Natural killer cell (primary cell): Measurements from ENCODE around the gene ST3GAL2. TPM values are rescaled to one million over a fixed set of nuclear protein-coding genes. Genes with fewer than 3 reads are reported as not detected.
A peak's percentile ranks its signal among the peaks of the same experiment; 100 is the strongest.
"Not testable (repeated sequence)": the region's sequence is repeated elsewhere in the genome, so short reads cannot be mapped to it uniquely, and the experiment has no call there.

Source experiments
- ATAC-seq, 3 donors: fragments of 150-1000 bp in 2 of 3; fragments of 200-7000 bp in 1 of 3; cut with Tn5 transposase; 1 replicate in 1 of 3; 2 replicates in 2 of 3; pipeline ENCODE4 v1.10.0; 2021; ENCODE audit warnings: mild to moderate bottlenecking in 2 of 3, moderate library complexity in 2 of 3
- DNase-seq, 2 donors: peaks; one replicate each; pipeline versions ENCODE4 v3.0.0 to v3.0.0-alpha.2; 2013 to 2021; ENCODE audit warnings: mixed read lengths in 1 of 2
- H3K27ac ChIP-seq: one replicate; pipeline ENCODE4 v1.5.1; 2013; ENCODE audit warnings: mild to moderate bottlenecking, low read length
- H3K27me3 ChIP-seq: one replicate; pipeline ENCODE4 v1.6.1; 2013; ENCODE audit warnings: low read length; ENCODE audit not compliant: control insufficient read depth, insufficient read depth
- H3K36me3 ChIP-seq: one replicate; pipeline ENCODE4 v1.6.1; 2013; ENCODE audit warnings: low read length; ENCODE audit not compliant: control insufficient read depth, insufficient read depth
- H3K4me1 ChIP-seq: one replicate; pipeline ENCODE4 v1.6.1; 2013; ENCODE audit warnings: low read length; ENCODE audit not compliant: control insufficient read depth, insufficient read depth
- H3K4me3 ChIP-seq: one replicate; pipeline ENCODE4 v1.5.1; 2013; ENCODE audit warnings: low read length
- H3K9me3 ChIP-seq: one replicate; pipeline ENCODE4 v1.6.1; 2013; ENCODE audit warnings: low read length; ENCODE audit not compliant: control insufficient read depth, insufficient read depth
- H3K27ac Mint-ChIP-seq, 2 donors: one replicate each; pipeline ENCODE4 v1.8.0; 2022; ENCODE audit warnings: mild to moderate bottlenecking in 2 of 2, mixed read lengths in 2 of 2, moderate library complexity in 1 of 2
- H3K27me3 Mint-ChIP-seq, 2 donors: one replicate each; pipeline ENCODE4 v1.8.0; 2022; ENCODE audit warnings: low read depth in 2 of 2, mixed read lengths in 2 of 2
- H3K36me3 Mint-ChIP-seq: one replicate; pipeline ENCODE4 v1.8.0; 2022; ENCODE audit warnings: mixed read lengths
- H3K4me1 Mint-ChIP-seq, 2 donors: one replicate each; pipeline ENCODE4 v1.8.0; 2022; ENCODE audit warnings: mixed read lengths in 2 of 2
- H3K4me3 Mint-ChIP-seq: one replicate; pipeline ENCODE4 v1.8.0; 2022; ENCODE audit warnings: mild to moderate bottlenecking, moderate library complexity, mixed read lengths
- H3K9me3 Mint-ChIP-seq, 2 donors: one replicate each; pipeline ENCODE4 v1.8.0; 2022; ENCODE audit warnings: mixed read lengths in 2 of 2
- CTCF ChIP-seq: fragments of 200-600 bp; IDR thresholded peaks from one replicate; pipeline ENCODE4 v1.8.0; 2022; ENCODE audit warnings: antibody characterized with exemption
- WGBS: methylation state at CpG from one replicate; pipeline ENCODE4 v1.1.7; 2013; ENCODE audit warnings: missing lambda C conversion rate; ENCODE audit not compliant: insufficient coverage; 5-methylcytosine and 5-hydroxymethylcytosine counted together
- intact Hi-C: fragments of 100-400 bp; cut with micrococcal nuclease; formaldehyde crosslinking; loops from one replicate; pipeline ENCODE4 v1.14.2; 2022
- total RNA-seq, 4 donors: library from RNA; stranded (reverse); fragments of 120-200 nt in 1 of 4; gene quantifications; one replicate each; pipeline versions ENCODE4 v1.2.3 to v1.2.4, GENCODE V29; 2013 to 2022

The ST3GAL2 gene
- total RNA-seq, 3 donors from 2014 or later (not counting 1 experiment from before 2014, with no cell fraction given), result 25.9 to 39.1 (median 36.9) TPM

- peak; percentile 43 for TF ChIP-seq CTCF
- H3K36me3 Mint-ChIP-seq, H3K27me3 ChIP-seq, H3K4me1 Mint-ChIP-seq, H3K27me3 Mint-ChIP-seq, H3K4me3 Mint-ChIP-seq, H3K9me3 Mint-ChIP-seq, H3K4me3 ChIP-seq, H3K27ac ChIP-seq, H3K9me3 ChIP-seq, H3K4me1 ChIP-seq: not testable (repeated sequence)
- ATAC-seq (peak in 2 of 3 donors; percentile 69 to 88), DNase-seq (peak; percentile 23 to 64)
- intact Hi-C loops, result loop anchor here (5.0 kb wide), 1 partner anchor 282 kb away; no protein-coding TSS in a partner anchor
- WGBS, result 58% methylated on average over 10 of the region's 10 CpGs
- H3K27ac Mint-ChIP-seq, result peak overlapping the region in 1 of 2 donors; percentile 42
- peaks cover 52% of the 10 kb centered on the region for H3K36me3 ChIP-seq
These were observed 68.8 kb downstream of the ST3GAL2 start for GRCh38 chr16:70370145-70370544.

DNA sequence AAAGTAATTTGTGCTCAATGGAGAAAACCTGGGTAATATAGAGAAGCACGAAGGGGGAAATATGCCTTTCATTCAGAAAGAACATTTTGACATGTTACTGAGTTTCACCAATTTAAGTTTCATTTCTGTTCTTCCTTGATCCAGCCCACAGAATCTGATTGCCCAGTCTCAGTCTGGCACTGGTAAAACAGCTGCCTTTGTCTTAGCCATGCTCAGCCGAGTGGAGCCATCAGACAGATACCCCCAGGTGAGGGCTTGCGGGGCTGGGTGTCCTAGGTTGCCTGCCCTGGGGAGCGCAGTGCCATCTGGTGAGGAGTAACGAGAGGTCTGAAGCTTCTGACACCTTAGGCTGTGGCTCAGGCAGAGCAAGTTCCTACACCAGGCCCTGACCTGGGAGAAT is 74.5 kb downstream of the ST3GAL2 start:
- TF ChIP-seq CTCF, result no peak
- peaks cover 74% of the 10 kb centered on the region for H3K36me3 ChIP-seq
- H3K27ac ChIP-seq, result no peak overlapping the region
- no peaks in the 10 kb centered on the region for H3K9me3 ChIP-seq
- DNase-seq, result no peak
- Mint-ChIP-seq H3K9me3 (no peaks in the 10 kb centered on the region), H3K27me3 (no peaks in the 10 kb centered on the region), H3K36me3 (no peaks in the 10 kb centered on the region), H3K27ac (no peak overlapping the region), H3K4me1 (no peaks in the 10 kb centered on the region), H3K4me3 (no peak overlapping the region)
- H3K4me3 ChIP-seq, result no peak overlapping the region
- whole genome bisulfite sequencing, result 88% methylated on average over 5 of the region's 5 CpGs
- intact Hi-C loops, result no loop called here
- no peaks in the 10 kb centered on the region for H3K27me3 ChIP-seq
- no peaks in the 10 kb centered on the region for H3K4me1 ChIP-seq
- no peak for ATAC-seq

- TF ChIP-seq CTCF, result no peak
- H3K27ac Mint-ChIP-seq, result no peak overlapping the region
- Histone ChIP-seq H3K9me3 (no peaks in the 10 kb centered on the region), H3K4me1 (no peaks in the 10 kb centered on the region), H3K4me3 (no peak overlapping the region), H3K27ac (no peak overlapping the region), H3K27me3 (no peaks in the 10 kb centered on the region), H3K36me3 (peaks cover 79% of the 10 kb centered on the region)
- 96% methylated on average over 6 of the region's 7 CpGs for WGBS
- ATAC-seq (no peak), DNase-seq (no peak)
- no peak overlapping the region for H3K4me3 Mint-ChIP-seq
- H3K27me3 Mint-ChIP-seq, result no peaks in the 10 kb centered on the region
- intact Hi-C loops, result no loop called here
- no peaks in the 10 kb centered on the region for H3K9me3 Mint-ChIP-seq
- peaks cover 7% of the 10 kb centered on the region for H3K36me3 Mint-ChIP-seq
- H3K4me1 Mint-ChIP-seq, result no peaks in the 10 kb centered on the region
These were observed 79.3 kb downstream of the ST3GAL2 start for GRCh38 chr16:70359552-70359951.

- 89% methylated on average over 2 of the region's 2 CpGs for WGBS
- H3K27ac Mint-ChIP-seq, result peak overlapping the region; percentile 67 to 73
- no peak for ATAC-seq
- no peaks in the 10 kb centered on the region for H3K36me3 Mint-ChIP-seq
- no peaks in the 10 kb centered on the region for H3K27me3 Mint-ChIP-seq
- H3K4me1 Mint-ChIP-seq, result peaks cover 16 to 19% of the 10 kb centered on the region in 2 donors
- Histone ChIP-seq H3K36me3 (peaks cover 19% of the 10 kb centered on the region), H3K4me1 (peaks cover 19% of the 10 kb centered on the region), H3K4me3 (no peak overlapping the region), H3K9me3 (no peaks in the 10 kb centered on the region), H3K27ac (no peak overlapping the region), H3K27me3 (no peaks in the 10 kb centered on the region)
- no peaks in the 10 kb centered on the region for H3K9me3 Mint-ChIP-seq
- DNase-seq, result no peak
- H3K4me3 Mint-ChIP-seq, result no peak overlapping the region
- intact Hi-C loops, result no loop called here
- TF ChIP-seq CTCF, result no peak
These were observed 89.1 kb downstream of the ST3GAL2 start for GRCh38 chr16:70349783-70350182.
